A549 (cell line): ENCODE results near the gene HIF1A. TPM values are rescaled to one million over a fixed set of nuclear protein-coding genes. Genes with fewer than 3 reads are reported as not detected.
"Not testable (repeated sequence)": the region's sequence is repeated elsewhere in the genome, so short reads cannot be mapped to it uniquely, and the experiment has no call there.

Experiments
- ATAC-seq, 2 experiments: fragments of 200-7000 bp in 1 of 2; fragments of >200 bp in 1 of 2; cut with Nextera tagmentation in 1 of 2; cut with Tn5 transposase in 1 of 2; 3 replicates each; pipeline versions ENCODE4 v1.8.0 to v1.9.1; 2018 to 2020; ENCODE audit warnings: mild to moderate bottlenecking in 1 of 2, moderate library complexity in 1 of 2
- CTCF ChIA-PET: fragments of 300-600 bp; sonication (Branson Sonifier 250); formaldehyde crosslinking; extraction: SDS; loops from one replicate; lab custom pipeline; 2021; ENCODE audit warnings: antibody characterized with exemption, inconsistent platforms; lab: Yijun Ruan, JAX
- POLR2A ChIA-PET: fragments of 350-600 bp; formaldehyde crosslinking; extraction: SDS; loops from one replicate; lab custom pipeline; 2021; ENCODE audit warnings: antibody characterized with exemption, inconsistent platforms; lab: Yijun Ruan, JAX
- DNase-seq, 2 experiments: peaks; one replicate each; pipeline versions ENCODE4 v3.0.0 to v3.0.0-alpha.2; 2011 to 2016; ENCODE audit warnings: low read depth in 1 of 2, low spot score in 1 of 2
- FAIRE-seq: peaks from 2 replicates; lab custom pipeline; 2011; peaks lifted over from hg19 to GRCh38; lab: Jason Lieb, UNC
- H3K27ac ChIP-seq, 2 experiments: fragments of >200 bp; sonication (Bioruptor Twin); formaldehyde crosslinking; 3 replicates each; pipeline ENCODE4 v1.5.1; 2016 to 2017
- H3K4me1 ChIP-seq: fragments of >200 bp; sonication (Bioruptor Twin); formaldehyde crosslinking; 3 replicates; pipeline ENCODE4 v1.6.1; 2016
- H3K4me2 ChIP-seq: fragments of >200 bp; sonication (Bioruptor Twin); formaldehyde crosslinking; 3 replicates; pipeline ENCODE4 v1.6.1; 2016
- H3K4me3 ChIP-seq: fragments of >200 bp; sonication (Bioruptor Twin); formaldehyde crosslinking; 3 replicates; pipeline ENCODE4 v1.5.1; 2016
- H3K9me3 ChIP-seq: fragments of >200 bp; sonication (Bioruptor Twin); formaldehyde crosslinking; 3 replicates; pipeline ENCODE4 v1.6.1; 2016
- ATOH8 ChIP-seq: fragments of 250-450 bp; sonication (Bioruptor Pico); IDR thresholded peaks from 2 replicates; pipeline ENCODE4 v1.5.0; 2020; ENCODE audit warnings: low read depth, mild to moderate bottlenecking, moderate library complexity
- CBX2 ChIP-seq: fragments of 200-600 bp; sonication (generic); IDR thresholded peaks from 2 replicates; pipeline ENCODE4 v1.6.1; 2016; ENCODE audit warnings: low read depth, mild to moderate bottlenecking, borderline replicate concordance
- CBX8 ChIP-seq: fragments of 200-600 bp; sonication (generic); IDR thresholded peaks from 2 replicates; pipeline ENCODE4 v1.6.1; 2016
- CEBPB ChIP-seq, 2 experiments: fragments of >200 bp in 1 of 2; sonication (Bioruptor Twin) in 1 of 2; formaldehyde crosslinking in 1 of 2; IDR thresholded peaks; 2 replicates each; pipeline ENCODE4 v1.6.1; 2012 to 2016
- CHD4 ChIP-seq: fragments of 200-600 bp; sonication (generic); IDR thresholded peaks from 2 replicates; pipeline ENCODE4 v1.6.1; 2016; ENCODE audit warnings: antibody characterized with exemption, mild to moderate bottlenecking, borderline replicate concordance
- CTCF ChIP-seq: fragments of >200 bp; sonication (Bioruptor Twin); formaldehyde crosslinking; IDR thresholded peaks from 3 replicates; pipeline ENCODE4 v1.5.1; 2016
- EHF ChIP-seq: fragments of 250-450 bp; sonication (Bioruptor Pico); IDR thresholded peaks from 2 replicates; pipeline ENCODE4 v1.5.0; 2020; ENCODE audit warnings: mild to moderate bottlenecking
- ELK1 ChIP-seq: fragments of 150-350 bp; IDR thresholded peaks from 2 replicates; pipeline ENCODE4 v1.6.1; 2014; ENCODE audit warnings: low read depth, mild to moderate bottlenecking, low read length
- FOXS1 ChIP-seq: fragments of 250-450 bp; sonication (Bioruptor Pico); IDR thresholded peaks from 2 replicates; pipeline ENCODE4 v1.5.0; 2020; ENCODE audit warnings: mild to moderate bottlenecking, moderate library complexity
- HDAC2 ChIP-seq: fragments of 200-600 bp; sonication (generic); IDR thresholded peaks from 2 replicates; pipeline ENCODE4 v1.6.1; 2016
- KDM1A ChIP-seq: fragments of 200-600 bp; sonication (generic); IDR thresholded peaks from 2 replicates; pipeline ENCODE4 v1.6.1; 2016; ENCODE audit warnings: low read depth, mild to moderate bottlenecking
- KDM5A ChIP-seq: fragments of 200-600 bp; sonication (generic); IDR thresholded peaks from 2 replicates; pipeline ENCODE4 v1.6.1; 2016; ENCODE audit warnings: antibody characterized with exemption, mild to moderate bottlenecking
- MAFK ChIP-seq: fragments of 450-650 bp; IDR thresholded peaks from 2 replicates; pipeline ENCODE4 v1.6.1; 2014; ENCODE audit not compliant: partially characterized antibody
- NPAS2 ChIP-seq: fragments of 250-450 bp; sonication (Bioruptor Pico); IDR thresholded peaks from 2 replicates; pipeline ENCODE4 v1.8.0; 2022; ENCODE audit warnings: mild to moderate bottlenecking, moderate library complexity, borderline replicate concordance
- NR3C1 ChIP-seq: fragments of >200 bp; sonication (Bioruptor Twin); formaldehyde crosslinking; IDR thresholded peaks from 3 replicates; pipeline ENCODE4 v1.6.1; 2017
- PHF8 ChIP-seq: fragments of 200-600 bp; sonication (generic); IDR thresholded peaks from 2 replicates; pipeline ENCODE4 v1.6.1; 2016; ENCODE audit warnings: low read depth, mild to moderate bottlenecking, antibody characterized with exemption, moderate library complexity, borderline replicate concordance
- RARB ChIP-seq: fragments of 250-450 bp; sonication (Bioruptor Pico); IDR thresholded peaks from 2 replicates; pipeline ENCODE4 v1.8.0; 2021; ENCODE audit warnings: mild to moderate bottlenecking, moderate library complexity
- RCOR1 ChIP-seq: fragments of 150-350 bp; IDR thresholded peaks from 2 replicates; pipeline ENCODE4 v1.6.1; 2014; ENCODE audit warnings: antibody characterized with exemption, low read length, low read depth
- REST ChIP-seq: fragments of 200-600 bp; sonication (generic); IDR thresholded peaks from 2 replicates; pipeline ENCODE4 v1.6.1; 2016; ENCODE audit warnings: antibody characterized with exemption, mild to moderate bottlenecking, moderate library complexity
- TP53 ChIP-seq: fragments of 250-450 bp; sonication (Bioruptor Pico); IDR thresholded peaks from 2 replicates; pipeline ENCODE4 v1.5.0; 2021; ENCODE audit warnings: mild to moderate bottlenecking, moderate library complexity
- ZFP36 ChIP-seq: fragments of 450-650 bp; IDR thresholded peaks from 2 replicates; pipeline ENCODE4 v1.6.1; 2014; ENCODE audit warnings: borderline replicate concordance; ENCODE audit not compliant: partially characterized antibody
- ZNF302 ChIP-seq: fragments of 250-450 bp; sonication (Bioruptor Pico); IDR thresholded peaks from 2 replicates; pipeline ENCODE4 v1.9.0; 2021; ENCODE audit warnings: inconsistent platforms, mild to moderate bottlenecking, moderate library complexity
- ZSCAN20 ChIP-seq: fragments of 250-450 bp; sonication (Bioruptor Pico); IDR thresholded peaks from 2 replicates; pipeline ENCODE4 v1.8.0; 2022; ENCODE audit warnings: mild to moderate bottlenecking, moderate library complexity
- WGBS: methylation state at CpG from one replicate; pipeline ENCODE4 v1.1.6; 2017; ENCODE audit errors: missing lambda C conversion rate; 5-methylcytosine and 5-hydroxymethylcytosine counted together
- polyA plus RNA-seq, 4 experiments: library from polyadenylated mRNA; depleted of rRNA in 3 of 4; stranded (reverse); fragments of >200 nt; fragmentation: RNase III in 1 of 4; extraction: RNeasy Plus Mini Kit Qiagen cat#74134 plus additional on column Dnase treatment in 1 of 4; gene quantifications; 2 replicates in 3 of 4; 3 replicates in 1 of 4; pipeline ENCODE4 v1.2.3, GENCODE V29; 2011 to 2017

The HIF1A gene
- polyA plus RNA-seq, 2 of the 4 experiments (the other 2 are of a cell fraction), result 284 to 391 TPM

- ChIA-PET POLR2A (no interaction called here), CTCF (interaction anchor here (1.0 to 1.2 kb wide), 2 partner anchors 11 to 181 kb away, joined by 3 read pairs; no protein-coding TSS in a partner anchor)
- H3K4me2 ChIP-seq, result no peak overlapping the region
- no peak overlapping the region for H3K27ac ChIP-seq
- H3K4me3 ChIP-seq, result no peak overlapping the region
- H3K9me3 ChIP-seq, result no peaks in the 10 kb centered on the region
- TF ChIP-seq RARB (CRISPR knock-in tag) (no peak), CHD4 (no peak), NR3C1 (no peak), NPAS2 (CRISPR knock-in tag) (no peak), PHF8 (no peak), KDM5A (no peak), ELK1 (no peak), FOXS1 (no peak), ZSCAN20 (CRISPR knock-in tag) (no peak), CTCF (no peak), EHF (no peak), TP53 (CRISPR knock-in tag) (no peak), RCOR1 (no peak), CBX2 (no peak), MAFK (no peak)
- TF ChIP-seq, all 56 proteins: peak for 0
- H3K4me1 ChIP-seq, result peaks cover 23% of the 10 kb centered on the region
- no peak for DNase-seq
- 97% methylated on average over 4 of the region's 4 CpGs for WGBS
- no peak for ATAC-seq
- no peak for FAIRE-seq
Measured at GRCh38 chr14:61656341-61656740, 39.0 kb upstream of the HIF1A start.

DNA sequence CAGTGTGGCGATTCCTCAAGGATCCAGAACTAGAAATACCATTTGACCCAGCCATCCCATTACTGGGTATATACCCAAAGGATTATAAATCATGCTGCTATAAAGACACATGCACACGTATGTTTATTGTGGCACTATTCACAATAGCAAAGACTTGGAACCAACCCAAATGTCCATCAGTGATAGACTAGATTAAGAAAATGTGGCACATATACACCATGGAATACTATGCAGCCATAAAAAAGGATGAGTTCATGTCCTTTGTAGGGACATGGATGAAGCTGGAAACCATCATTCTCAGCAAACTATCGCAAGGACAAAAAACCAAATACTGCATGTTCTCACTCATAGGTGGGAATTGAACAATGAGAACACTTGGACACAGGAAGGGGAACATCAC lies 37.2 kb upstream of the HIF1A start:
- WGBS, result 89% methylated on average over 2 of the region's 3 CpGs
- FAIRE-seq, CTCF ChIA-PET, H3K27ac ChIP-seq, DNase-seq, H3K4me3 ChIP-seq, H3K4me2 ChIP-seq, H3K9me3 ChIP-seq, ATAC-seq, POLR2A ChIA-PET: not testable (repeated sequence)
- H3K4me1 ChIP-seq, result peaks cover 36% of the 10 kb centered on the region

- no peak for FAIRE-seq
- H3K4me3 ChIP-seq, result no peak overlapping the region
- ChIA-PET CTCF (no interaction called here), POLR2A (interaction anchor here (0.7 kb wide), 1 partner anchor 74 kb away, joined by 3 read pairs; no protein-coding TSS in a partner anchor)
- peaks cover 10% of the 10 kb centered on the region for H3K9me3 ChIP-seq
- DNase-seq, result no peak
- ATAC-seq, result no peak
- H3K27ac ChIP-seq, result no peak overlapping the region
- no peak overlapping the region for H3K4me2 ChIP-seq
- WGBS, result 92% methylated on average over 2 of the region's 2 CpGs
- peaks cover 24% of the 10 kb centered on the region for H3K4me1 ChIP-seq
- TF ChIP-seq CBX2 (no peak), CTCF (no peak), CEBPB (IDR thresholded peaks at IDR 0.05) (no peak), KDM1A (no peak), ELK1 (no peak), ZFP36 (no peak), HDAC2 (no peak), CBX8 (no peak), REST (no peak), ZNF302 (CRISPR knock-in tag) (no peak), ATOH8 (CRISPR knock-in tag) (no peak)
Measured at GRCh38 chr14:61659582-61659981, 35.7 kb upstream of the HIF1A start.
